Measurements from ENCODE around the gene SERP1. TPM values are rescaled to one million over a fixed set of nuclear protein-coding genes. Genes with fewer than 3 reads are reported as not detected.

Gene SERP1
- total RNA-seq, 4 donors from 2014 or later: 117 to 177 (median 144) TPM

DNA sequence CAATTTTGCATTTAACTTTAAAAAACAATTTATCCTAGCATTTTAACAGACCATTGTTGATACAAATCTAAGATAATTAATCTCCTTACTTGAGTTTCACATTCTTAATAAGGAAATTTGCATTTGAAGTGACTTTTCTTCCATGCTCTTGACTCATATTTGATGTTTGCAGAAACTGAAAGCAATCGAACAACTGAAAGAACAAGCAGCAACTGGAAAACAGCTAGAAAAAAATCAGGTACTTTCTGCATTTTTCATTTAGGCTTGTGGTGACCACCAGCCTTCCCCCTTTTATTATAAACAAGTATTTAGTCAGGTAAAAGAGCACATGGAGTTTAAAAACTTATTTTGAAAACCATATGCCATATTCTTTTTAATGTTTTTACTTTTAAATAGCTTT lies 36.7 kb upstream of the SERP1 start:
- TF ChIP-seq, protein P1, sequence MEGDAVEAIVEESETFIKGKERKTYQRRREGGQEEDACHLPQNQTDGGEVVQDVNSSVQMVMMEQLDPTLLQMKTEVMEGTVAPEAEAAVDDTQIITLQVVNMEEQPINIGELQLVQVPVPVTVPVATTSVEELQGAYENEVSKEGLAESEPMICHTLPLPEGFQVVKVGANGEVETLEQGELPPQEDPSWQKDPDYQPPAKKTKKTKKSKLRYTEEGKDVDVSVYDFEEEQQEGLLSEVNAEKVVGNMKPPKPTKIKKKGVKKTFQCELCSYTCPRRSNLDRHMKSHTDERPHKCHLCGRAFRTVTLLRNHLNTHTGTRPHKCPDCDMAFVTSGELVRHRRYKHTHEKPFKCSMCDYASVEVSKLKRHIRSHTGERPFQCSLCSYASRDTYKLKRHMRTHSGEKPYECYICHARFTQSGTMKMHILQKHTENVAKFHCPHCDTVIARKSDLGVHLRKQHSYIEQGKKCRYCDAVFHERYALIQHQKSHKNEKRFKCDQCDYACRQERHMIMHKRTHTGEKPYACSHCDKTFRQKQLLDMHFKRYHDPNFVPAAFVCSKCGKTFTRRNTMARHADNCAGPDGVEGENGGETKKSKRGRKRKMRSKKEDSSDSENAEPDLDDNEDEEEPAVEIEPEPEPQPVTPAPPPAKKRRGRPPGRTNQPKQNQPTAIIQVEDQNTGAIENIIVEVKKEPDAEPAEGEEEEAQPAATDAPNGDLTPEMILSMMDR (IDR thresholded peaks at IDR 0.05): no peak
- TF ChIP-seq EP300 (IDR thresholded peaks at IDR 0.05) (no peak), POLR2AphosphoS5 (IDR thresholded peaks at IDR 0.05) (no peak)
- no peak overlapping the region for H3K4me3 ChIP-seq
- no peaks in the 10 kb centered on the region for H3K27me3 ChIP-seq
- intact Hi-C loops (cut with DNase I): no loop called here
- H3K4me1 ChIP-seq: no peaks in the 10 kb centered on the region
- no peaks in the 10 kb centered on the region for H3K9me3 ChIP-seq
- WGBS: 91% methylated on average over 1 of the region's 1 CpG
- H3K36me3 ChIP-seq: peaks cover 32 to 74% (median 52%) of the 10 kb centered on the region in 4 donors
- DNase-seq (ENCODE audit: extremely low spot score): no peak
- H3K27ac ChIP-seq (replicated peaks in 1 of 4): no peak overlapping the region

GRCh38 chr3:150582620-150583019 lies 36.3 kb upstream of the SERP1 start:
- no peak for DNase-seq (ENCODE audit: extremely low spot score)
- Histone ChIP-seq H3K9me3 (no peaks in the 10 kb centered on the region), H3K4me1 (no peaks in the 10 kb centered on the region), H3K27me3 (no peaks in the 10 kb centered on the region), H3K4me3 (no peak overlapping the region), H3K36me3 (peaks cover 32 to 74% (median 52%) of the 10 kb centered on the region in 4 donors), H3K27ac (replicated peaks in 1 of 4) (no peak overlapping the region)
- TF ChIP-seq POLR2AphosphoS5 (IDR thresholded peaks at IDR 0.05): no peak
- TF ChIP-seq, protein P1 (IDR thresholded peaks at IDR 0.05): no peak
- TF ChIP-seq POLR2A (IDR thresholded peaks at IDR 0.05; ENCODE audit: low read depth): no peak
- TF ChIP-seq EP300 (IDR thresholded peaks at IDR 0.05): no peak
- intact Hi-C loops (cut with DNase I): no loop called here
- 90% methylated on average over 2 of the region's 2 CpGs for WGBS

DNA sequence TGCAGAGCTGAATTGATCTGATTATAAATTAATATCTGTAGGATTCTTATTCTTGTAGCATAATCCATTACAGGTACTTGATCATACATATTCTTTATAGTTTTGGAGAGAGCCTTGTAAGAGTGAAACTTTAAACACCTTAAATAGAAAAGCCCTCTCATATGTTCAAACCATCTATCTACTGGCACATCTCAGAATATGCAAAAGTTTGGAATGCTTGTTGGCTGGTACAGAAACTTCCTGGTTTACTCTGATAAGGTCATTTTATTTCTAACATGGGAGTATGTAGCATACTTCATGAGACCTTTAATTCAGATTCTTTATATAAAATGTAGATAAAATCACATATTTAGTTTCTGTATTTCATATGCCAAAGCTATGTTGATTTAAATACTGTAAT lies 34.9 kb upstream of the SERP1 start:
- Histone ChIP-seq H3K4me3 (no peak overlapping the region), H3K4me1 (no peaks in the 10 kb centered on the region), H3K27ac (replicated peaks in 1 of 4) (no peak overlapping the region), H3K27me3 (no peaks in the 10 kb centered on the region), H3K36me3 (peaks cover 32 to 88% (median 66%) of the 10 kb centered on the region in 4 donors), H3K9me3 (no peaks in the 10 kb centered on the region)
- no peak for TF ChIP-seq EP300 (IDR thresholded peaks at IDR 0.05)
- TF ChIP-seq, protein P1 (IDR thresholded peaks at IDR 0.05): no peak
- no peak for TF ChIP-seq POLR2AphosphoS5 (IDR thresholded peaks at IDR 0.05)
- no peak for TF ChIP-seq POLR2A (IDR thresholded peaks at IDR 0.05; ENCODE audit: low read depth)
- intact Hi-C loops (cut with DNase I): no loop called here
- no peak for DNase-seq (ENCODE audit: extremely low spot score)

DNA sequence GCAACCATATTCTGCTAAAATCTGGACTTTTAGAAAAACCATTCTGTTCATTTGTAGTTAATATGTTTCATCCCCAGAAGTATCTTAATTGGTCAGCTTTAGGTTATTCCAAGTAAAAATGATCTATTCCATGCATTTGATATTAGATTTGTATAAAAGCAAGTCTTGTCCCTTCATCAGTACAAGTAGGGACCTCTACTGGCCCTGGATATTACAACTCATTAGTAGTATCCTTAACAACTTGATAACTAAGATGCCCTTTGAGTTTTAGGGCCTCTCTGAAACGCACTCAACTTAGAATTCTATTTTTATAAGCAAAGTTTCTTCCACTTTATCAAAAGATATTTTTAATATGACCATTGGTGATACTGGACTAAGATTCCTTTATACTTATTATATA lies 31.6 kb upstream of the SERP1 start:
- peaks cover 20 to 83% (median 57%) of the 10 kb centered on the region in 4 donors for H3K36me3 ChIP-seq
- intact Hi-C loops (cut with DNase I): no loop called here
- 88% methylated on average over 1 of the region's 1 CpG for WGBS
- no peak for DNase-seq (ENCODE audit: extremely low spot score)
- H3K4me3 ChIP-seq: no peak overlapping the region
- H3K4me1 ChIP-seq: no peaks in the 10 kb centered on the region
- H3K27me3 ChIP-seq: no peaks in the 10 kb centered on the region
- no peak for TF ChIP-seq EP300 (IDR thresholded peaks at IDR 0.05)
- no peak for TF ChIP-seq POLR2A (IDR thresholded peaks at IDR 0.05; ENCODE audit: low read depth)
- TF ChIP-seq, protein P1 (IDR thresholded peaks at IDR 0.05): no peak
- no peak for TF ChIP-seq POLR2AphosphoS5 (IDR thresholded peaks at IDR 0.05)
- H3K27ac ChIP-seq (replicated peaks in 1 of 4): no peak overlapping the region
- no peaks in the 10 kb centered on the region for H3K9me3 ChIP-seq

DNA sequence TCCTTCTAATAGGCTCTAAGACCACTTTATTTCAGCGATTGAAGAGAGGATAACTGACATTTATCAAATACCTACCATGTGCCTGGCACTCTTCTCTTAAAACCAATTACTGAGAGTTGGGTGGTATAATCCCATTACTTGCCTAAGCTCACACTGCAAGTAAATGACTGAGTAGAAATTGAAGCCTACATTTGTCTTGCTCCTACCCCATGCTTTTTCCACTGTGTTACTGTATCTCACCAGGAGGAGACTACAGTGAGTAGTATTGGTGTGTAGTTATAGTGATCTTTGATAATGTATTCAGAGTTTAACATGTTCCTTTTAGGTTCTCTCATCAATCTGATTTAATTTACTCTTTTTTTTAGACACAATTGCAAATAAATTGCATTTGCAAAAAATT lies 21.0 kb upstream of the SERP1 start:
- Histone ChIP-seq H3K27ac (replicated peaks in 1 of 4) (no peak overlapping the region), H3K4me3 (no peak overlapping the region), H3K27me3 (no peaks in the 10 kb centered on the region), H3K9me3 (no peaks in the 10 kb centered on the region), H3K36me3 (peaks cover 27 to 92% (median 63%) of the 10 kb centered on the region in 4 donors), H3K4me1 (no peaks in the 10 kb centered on the region)
- DNase-seq (ENCODE audit: extremely low spot score): no peak
- intact Hi-C loops (cut with DNase I): no loop called here
- WGBS: 100% methylated on average over 1 of the region's 1 CpG
- TF ChIP-seq EP300 (IDR thresholded peaks at IDR 0.05) (no peak), POLR2AphosphoS5 (IDR thresholded peaks at IDR 0.05) (no peak), POLR2A (IDR thresholded peaks at IDR 0.05; ENCODE audit: low read depth) (no peak)
- TF ChIP-seq, protein P1 (IDR thresholded peaks at IDR 0.05): no peak

Measured in esophagus muscularis mucosa (tissue), 4 donors.